A549 (cell line): Measurements from ENCODE around the gene NRG4. TPM values are rescaled to one million over a fixed set of nuclear protein-coding genes. Genes with fewer than 3 reads are reported as not detected.

ENCODE experiments used
- ATAC-seq, 2 experiments: fragments of 200-7000 bp in 1 of 2; fragments of >200 bp in 1 of 2; cut with Nextera tagmentation in 1 of 2; cut with Tn5 transposase in 1 of 2; 3 replicates each; pipeline versions ENCODE4 v1.8.0 to v1.9.1; 2018 to 2020; ENCODE audit warnings: mild to moderate bottlenecking in 1 of 2, moderate library complexity in 1 of 2
- CTCF ChIA-PET: fragments of 300-600 bp; sonication (Branson Sonifier 250); formaldehyde crosslinking; extraction: SDS; loops from one replicate; lab custom pipeline; 2021; ENCODE audit warnings: antibody characterized with exemption, inconsistent platforms; lab: Yijun Ruan, JAX
- POLR2A ChIA-PET: fragments of 350-600 bp; formaldehyde crosslinking; extraction: SDS; loops from one replicate; lab custom pipeline; 2021; ENCODE audit warnings: antibody characterized with exemption, inconsistent platforms; lab: Yijun Ruan, JAX
- DNase-seq, 2 experiments: peaks; one replicate each; pipeline versions ENCODE4 v3.0.0 to v3.0.0-alpha.2; 2011 to 2016; ENCODE audit warnings: low read depth in 1 of 2, low spot score in 1 of 2
- FAIRE-seq: peaks from 2 replicates; lab custom pipeline; 2011; peaks lifted over from hg19 to GRCh38; lab: Jason Lieb, UNC
- H3K27ac ChIP-seq, 2 experiments: fragments of >200 bp; sonication (Bioruptor Twin); formaldehyde crosslinking; 3 replicates each; pipeline ENCODE4 v1.5.1; 2016 to 2017
- H3K4me1 ChIP-seq: fragments of >200 bp; sonication (Bioruptor Twin); formaldehyde crosslinking; 3 replicates; pipeline ENCODE4 v1.6.1; 2016
- H3K4me2 ChIP-seq: fragments of >200 bp; sonication (Bioruptor Twin); formaldehyde crosslinking; 3 replicates; pipeline ENCODE4 v1.6.1; 2016
- H3K4me3 ChIP-seq: fragments of >200 bp; sonication (Bioruptor Twin); formaldehyde crosslinking; 3 replicates; pipeline ENCODE4 v1.5.1; 2016
- H3K9me3 ChIP-seq: fragments of >200 bp; sonication (Bioruptor Twin); formaldehyde crosslinking; 3 replicates; pipeline ENCODE4 v1.6.1; 2016
- BHLHE40 ChIP-seq: IDR thresholded peaks from 2 replicates; pipeline ENCODE4 v1.6.1; 2012; ENCODE audit warnings: low read depth, low read length, inconsistent platforms
- CBX2 ChIP-seq: fragments of 200-600 bp; sonication (generic); IDR thresholded peaks from 2 replicates; pipeline ENCODE4 v1.6.1; 2016; ENCODE audit warnings: low read depth, mild to moderate bottlenecking, borderline replicate concordance
- CEBPB ChIP-seq, 2 experiments: fragments of >200 bp in 1 of 2; sonication (Bioruptor Twin) in 1 of 2; formaldehyde crosslinking in 1 of 2; IDR thresholded peaks; 2 replicates each; pipeline ENCODE4 v1.6.1; 2012 to 2016
- ESRRA ChIP-seq: fragments of 150-350 bp; IDR thresholded peaks from 2 replicates; pipeline ENCODE4 v1.6.1; 2014; ENCODE audit warnings: mild to moderate bottlenecking, low read length, borderline replicate concordance
- HDAC2 ChIP-seq: fragments of 200-600 bp; sonication (generic); IDR thresholded peaks from 2 replicates; pipeline ENCODE4 v1.6.1; 2016
- HOXB5 ChIP-seq: fragments of 250-450 bp; sonication (Bioruptor Pico); IDR thresholded peaks from 2 replicates; pipeline ENCODE4 v1.5.0; 2020; ENCODE audit warnings: mild to moderate bottlenecking, moderate library complexity
- JUN ChIP-seq, 2 experiments: fragments of >200 bp; sonication (Bioruptor Twin); formaldehyde crosslinking; IDR thresholded peaks; 2 replicates in 1 of 2; 3 replicates in 1 of 2; pipeline ENCODE4 v1.6.1; 2016 to 2017
- MYC ChIP-seq: IDR thresholded peaks from 2 replicates; pipeline ENCODE4 v1.6.1; 2012; ENCODE audit warnings: mild to moderate bottlenecking, inconsistent platforms, low read length, improper control_type of control experiment, borderline replicate concordance
- NPAS2 ChIP-seq: fragments of 250-450 bp; sonication (Bioruptor Pico); IDR thresholded peaks from 2 replicates; pipeline ENCODE4 v1.8.0; 2022; ENCODE audit warnings: mild to moderate bottlenecking, moderate library complexity, borderline replicate concordance
- RAD21 ChIP-seq, 2 experiments: fragments of >200 bp in 1 of 2; sonication (Bioruptor Twin) in 1 of 2; formaldehyde crosslinking in 1 of 2; IDR thresholded peaks in 1 of 2; conservative IDR thresholded peaks in 1 of 2; 2 replicates in 1 of 2; 3 replicates in 1 of 2; pipeline ENCODE4 v1.6.1; 2012 to 2018; ENCODE audit warnings: inconsistent platforms in 1 of 2
- RNF2 ChIP-seq: fragments of 200-600 bp; sonication (generic); IDR thresholded peaks from 2 replicates; pipeline ENCODE4 v1.6.1; 2016; ENCODE audit warnings: low read depth, mild to moderate bottlenecking, antibody characterized with exemption, moderate library complexity, borderline replicate concordance
- ZSCAN20 ChIP-seq: fragments of 250-450 bp; sonication (Bioruptor Pico); IDR thresholded peaks from 2 replicates; pipeline ENCODE4 v1.8.0; 2022; ENCODE audit warnings: mild to moderate bottlenecking, moderate library complexity
- WGBS: methylation state at CpG from one replicate; pipeline ENCODE4 v1.1.6; 2017; ENCODE audit errors: missing lambda C conversion rate; 5-methylcytosine and 5-hydroxymethylcytosine counted together
- polyA plus RNA-seq, 4 experiments: library from polyadenylated mRNA; depleted of rRNA in 3 of 4; stranded (reverse); fragments of >200 nt; fragmentation: RNase III in 1 of 4; extraction: RNeasy Plus Mini Kit Qiagen cat#74134 plus additional on column Dnase treatment in 1 of 4; gene quantifications; 2 replicates in 3 of 4; 3 replicates in 1 of 4; pipeline ENCODE4 v1.2.3, GENCODE V29; 2011 to 2017
- TF ChIP-seq, protein P1 (sequence below): fragments of 200-600 bp; sonication (generic); IDR thresholded peaks from 2 replicates; pipeline ENCODE4 v1.6.1; 2016; ENCODE audit warnings: antibody characterized with exemption, mild to moderate bottlenecking, moderate library complexity
- TF ChIP-seq, protein P2 (sequence below): fragments of >200 bp; sonication (Bioruptor Twin); formaldehyde crosslinking; IDR thresholded peaks from 3 replicates; pipeline ENCODE4 v1.6.1; 2016
- TF ChIP-seq, protein P3 (sequence below): fragments of 250-450 bp; sonication (Bioruptor Pico); IDR thresholded peaks from 2 replicates; pipeline ENCODE4 v1.5.0; 2021; ENCODE audit warnings: mild to moderate bottlenecking, moderate library complexity, borderline replicate concordance

NRG4 gene
- polyA plus RNA-seq, 2 of the 4 experiments (the other 2 are of a cell fraction), result 0.56 to 9.2 TPM

DNA sequence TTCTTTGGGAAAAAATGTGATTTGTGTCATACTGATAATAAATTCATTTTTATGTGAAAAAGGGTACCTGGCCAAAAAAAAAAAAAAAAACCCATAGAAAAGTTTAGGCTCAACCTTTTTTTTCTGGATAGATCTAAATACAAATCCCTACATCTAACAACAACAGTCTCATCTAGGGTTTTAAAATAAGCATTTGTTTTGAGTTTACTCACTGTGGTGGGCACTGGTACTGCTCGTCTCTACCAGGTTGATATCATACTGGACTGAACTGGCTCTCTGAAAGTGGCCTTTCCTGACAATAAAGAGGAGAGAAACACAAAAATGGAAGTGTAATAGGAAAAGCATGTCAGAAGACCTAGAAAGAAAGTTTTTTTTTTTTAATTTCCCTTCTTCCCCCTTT is 56.5 kb downstream of the NRG4 start (continued):
- TF ChIP-seq HDAC2 (no peak), CBX2 (no peak), HOXB5 (no peak)

DNA sequence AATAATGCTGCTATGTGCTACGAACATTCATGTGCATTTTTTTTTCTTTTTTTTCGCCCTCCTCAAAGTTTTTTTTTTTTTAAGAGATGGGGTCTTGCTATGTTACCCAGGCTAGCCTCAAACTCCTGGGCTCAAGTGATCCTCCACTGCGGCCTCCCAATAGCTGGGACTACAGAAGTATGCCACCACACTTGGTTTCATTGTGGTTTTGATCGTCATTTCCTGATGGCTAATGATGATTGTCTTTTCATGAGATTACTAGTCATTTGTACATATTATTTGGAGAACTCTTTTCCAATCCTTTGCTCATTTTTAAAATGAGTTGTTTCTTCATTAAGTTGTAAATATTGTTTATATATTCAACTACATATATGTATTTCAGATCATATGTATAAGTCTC is 59.7 kb downstream of the NRG4 start:
- 78% methylated on average over 4 of the region's 4 CpGs for WGBS
- Histone ChIP-seq H3K27ac (no peak overlapping the region), H3K4me1 (no peaks in the 10 kb centered on the region), H3K9me3 (no peaks in the 10 kb centered on the region)
- TF ChIP-seq NPAS2 (CRISPR knock-in tag) (no peak), ZSCAN20 (CRISPR knock-in tag) (no peak), JUN (IDR thresholded peaks at IDR 0.05) (no peak), MYC (no peak), CBX2 (no peak), RAD21 (conservative IDR thresholded peaks at IDR 0.05 in 1 of 2, IDR thresholded peaks at IDR 0.05 in 1 of 2) (no peak), ESRRA (no peak), RNF2 (no peak), BHLHE40 (no peak)
- TF ChIP-seq, protein P1, sequence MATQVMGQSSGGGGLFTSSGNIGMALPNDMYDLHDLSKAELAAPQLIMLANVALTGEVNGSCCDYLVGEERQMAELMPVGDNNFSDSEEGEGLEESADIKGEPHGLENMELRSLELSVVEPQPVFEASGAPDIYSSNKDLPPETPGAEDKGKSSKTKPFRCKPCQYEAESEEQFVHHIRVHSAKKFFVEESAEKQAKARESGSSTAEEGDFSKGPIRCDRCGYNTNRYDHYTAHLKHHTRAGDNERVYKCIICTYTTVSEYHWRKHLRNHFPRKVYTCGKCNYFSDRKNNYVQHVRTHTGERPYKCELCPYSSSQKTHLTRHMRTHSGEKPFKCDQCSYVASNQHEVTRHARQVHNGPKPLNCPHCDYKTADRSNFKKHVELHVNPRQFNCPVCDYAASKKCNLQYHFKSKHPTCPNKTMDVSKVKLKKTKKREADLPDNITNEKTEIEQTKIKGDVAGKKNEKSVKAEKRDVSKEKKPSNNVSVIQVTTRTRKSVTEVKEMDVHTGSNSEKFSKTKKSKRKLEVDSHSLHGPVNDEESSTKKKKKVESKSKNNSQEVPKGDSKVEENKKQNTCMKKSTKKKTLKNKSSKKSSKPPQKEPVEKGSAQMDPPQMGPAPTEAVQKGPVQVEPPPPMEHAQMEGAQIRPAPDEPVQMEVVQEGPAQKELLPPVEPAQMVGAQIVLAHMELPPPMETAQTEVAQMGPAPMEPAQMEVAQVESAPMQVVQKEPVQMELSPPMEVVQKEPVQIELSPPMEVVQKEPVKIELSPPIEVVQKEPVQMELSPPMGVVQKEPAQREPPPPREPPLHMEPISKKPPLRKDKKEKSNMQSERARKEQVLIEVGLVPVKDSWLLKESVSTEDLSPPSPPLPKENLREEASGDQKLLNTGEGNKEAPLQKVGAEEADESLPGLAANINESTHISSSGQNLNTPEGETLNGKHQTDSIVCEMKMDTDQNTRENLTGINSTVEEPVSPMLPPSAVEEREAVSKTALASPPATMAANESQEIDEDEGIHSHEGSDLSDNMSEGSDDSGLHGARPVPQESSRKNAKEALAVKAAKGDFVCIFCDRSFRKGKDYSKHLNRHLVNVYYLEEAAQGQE, result no peak
- TF ChIP-seq, protein P2, sequence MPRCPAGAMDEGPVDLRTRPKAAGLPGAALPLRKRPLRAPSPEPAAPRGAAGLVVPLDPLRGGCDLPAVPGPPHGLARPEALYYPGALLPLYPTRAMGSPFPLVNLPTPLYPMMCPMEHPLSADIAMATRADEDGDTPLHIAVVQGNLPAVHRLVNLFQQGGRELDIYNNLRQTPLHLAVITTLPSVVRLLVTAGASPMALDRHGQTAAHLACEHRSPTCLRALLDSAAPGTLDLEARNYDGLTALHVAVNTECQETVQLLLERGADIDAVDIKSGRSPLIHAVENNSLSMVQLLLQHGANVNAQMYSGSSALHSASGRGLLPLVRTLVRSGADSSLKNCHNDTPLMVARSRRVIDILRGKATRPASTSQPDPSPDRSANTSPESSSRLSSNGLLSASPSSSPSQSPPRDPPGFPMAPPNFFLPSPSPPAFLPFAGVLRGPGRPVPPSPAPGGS, result no peak
- TF ChIP-seq, protein P3, sequence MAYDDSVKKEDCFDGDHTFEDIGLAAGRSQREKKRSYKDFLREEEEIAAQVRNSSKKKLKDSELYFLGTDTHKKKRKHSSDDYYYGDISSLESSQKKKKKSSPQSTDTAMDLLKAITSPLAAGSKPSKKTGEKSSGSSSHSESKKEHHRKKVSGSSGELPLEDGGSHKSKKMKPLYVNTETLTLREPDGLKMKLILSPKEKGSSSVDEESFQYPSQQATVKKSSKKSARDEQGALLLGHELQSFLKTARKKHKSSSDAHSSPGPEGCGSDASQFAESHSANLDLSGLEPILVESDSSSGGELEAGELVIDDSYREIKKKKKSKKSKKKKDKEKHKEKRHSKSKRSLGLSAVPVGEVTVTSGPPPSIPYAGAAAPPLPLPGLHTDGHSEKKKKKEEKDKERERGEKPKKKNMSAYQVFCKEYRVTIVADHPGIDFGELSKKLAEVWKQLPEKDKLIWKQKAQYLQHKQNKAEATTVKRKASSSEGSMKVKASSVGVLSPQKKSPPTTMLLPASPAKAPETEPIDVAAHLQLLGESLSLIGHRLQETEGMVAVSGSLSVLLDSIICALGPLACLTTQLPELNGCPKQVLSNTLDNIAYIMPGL (CRISPR knock-in tag), result no peak
- TF ChIP-seq, all 56 proteins: peak for 0
- Histone ChIP-seq H3K4me2 (no peak overlapping the region), H3K4me3 (no peak overlapping the region)
- ChIA-PET CTCF (interaction anchor here (0.6 kb wide), 1 partner anchor 12 kb away, joined by 3 read pairs; no protein-coding TSS in a partner anchor), POLR2A (no interaction called here)
- ATAC-seq (no peak), FAIRE-seq (no peak), DNase-seq (no peak)

DNA sequence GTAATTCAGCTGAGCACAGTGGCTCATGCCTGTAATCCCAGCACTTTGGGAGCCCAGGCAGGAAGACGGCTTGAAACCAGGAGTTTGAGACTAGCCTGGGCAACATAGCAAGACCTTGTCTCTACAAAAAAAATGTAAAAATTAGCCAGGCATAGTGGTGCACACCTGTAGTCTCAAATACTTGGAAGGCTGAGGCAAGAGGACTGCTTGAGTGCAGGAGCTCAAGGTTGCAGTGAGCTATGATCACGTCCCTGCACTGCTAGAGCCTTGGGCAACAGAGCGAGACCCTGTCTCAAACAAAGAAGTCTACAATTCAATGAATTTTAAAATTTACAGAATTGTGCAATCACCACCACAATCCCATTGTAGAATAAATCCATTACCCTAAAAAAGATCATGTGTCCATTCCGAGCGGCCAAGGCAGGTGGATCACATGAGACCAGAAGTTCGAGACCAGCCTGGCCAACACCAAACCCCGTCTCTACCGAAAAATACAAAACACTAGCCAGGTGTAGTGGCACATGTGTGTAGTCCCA is 63.4 kb downstream of the NRG4 start:
- ChIA-PET CTCF (no interaction called here), POLR2A (no interaction called here)
- Histone ChIP-seq H3K4me3 (no peak overlapping the region), H3K9me3 (no peaks in the 10 kb centered on the region), H3K4me2 (no peak overlapping the region), H3K27ac (no peak overlapping the region), H3K4me1 (0 out of 3 replicates have a peak, but pooled peaks cover 4% of the 10 kb centered on the region)
- no peak for DNase-seq
- TF ChIP-seq ESRRA (no peak), CEBPB (IDR thresholded peaks at IDR 0.05) (peak in 1 of 2 experiments; percentile 14; a peak in 1 of 4 replicates)
- no peak for FAIRE-seq
- WGBS, result 77% methylated on average over 8 of the region's 8 CpGs
- ATAC-seq, result no peak
